ENCODE measurements around the gene SPCS3. TPM values are rescaled to one million over a fixed set of nuclear protein-coding genes. Genes with fewer than 3 reads are reported as not detected.

The SPCS3 gene
- 100 to 1,000 TPM; 117 to 164 (median 144) TPM for total RNA-seq
- polyA plus RNA-seq = 10 to 100 TPM; 20.6 to 35.8 (median 28.7) TPM
- long read RNA-seq, donor 1, full-length matches to known transcripts = 36 of 36 reads
- long read RNA-seq, donor 1, partial matches to known transcripts = 0 of 36 reads
- long read RNA-seq, donor 1, other reads (novel, unspliced or antisense) = 0 of 36 reads
- long read RNA-seq, donor 2, full-length matches to known transcripts = 25 of 61 reads
- long read RNA-seq, donor 2, partial matches to known transcripts = 36 of 61 reads
- long read RNA-seq, donor 2, other reads (novel, unspliced or antisense) = 0 of 61 reads

- Histone ChIP-seq H3K27ac (peak within 1 kb of the TSS; percentile 93 to 100 (median 98)), H3K4me1 (peaks cover 14 to 67% (median 51%) of the 10 kb centered on the region in 6 donors), H3K27me3 (replicated peaks in 1 of 7) (no peaks in the 10 kb centered on the region), H3K4me3 (peak within 1 kb of the TSS; percentile 72 to 99 (median 94)), H3K9me3 (no peaks in the 10 kb centered on the region), H3K36me3 (peaks cover 0 to 1% (median 0%) of the 10 kb centered on the region in 6 donors)
- WGBS, 5 donors = 0 to 1% (median 0%) methylated on average over 34 to 94 of the region's 94 CpGs
- peak; percentile 99 for DNase-seq
- peak; percentile 92 to 95 (median 95) for TF ChIP-seq POLR2AphosphoS5 (IDR thresholded peaks at IDR 0.05)
- peak in 2 of 3 donors; percentile 76 to 85 for TF ChIP-seq POLR2A (IDR thresholded peaks at IDR 0.05)
- TF ChIP-seq CTCF (IDR thresholded peaks at IDR 0.05 in 8 of 11, conservative IDR thresholded peaks at IDR 0.05 in 3 of 11) = no peak
- intact Hi-C loops (cut with DNase I; ENCODE audit: low total_unique reads) = loop anchor here (10.0 kb wide), 1 partner anchor 125 kb away; the partner anchor contains the start of gene SPATA4
Observed at GRCh38 chr4:176319704-176320339, at the start of gene SPCS3. Gene SPCS3 (plus strand): TSS chr4:176319966. CDS start chr4:176320077, 111 bp downstream.

GRCh38 chr4:176270669-176271068 lies 49.1 kb upstream of the SPCS3 start:
- TF ChIP-seq CTCF (IDR thresholded peaks at IDR 0.05 in 8 of 11, conservative IDR thresholded peaks at IDR 0.05 in 3 of 11) (no peak), POLR2A (IDR thresholded peaks at IDR 0.05) (no peak), POLR2AphosphoS5 (IDR thresholded peaks at IDR 0.05) (no peak)
- Histone ChIP-seq H3K36me3 (no peaks in the 10 kb centered on the region), H3K9me3 (no peaks in the 10 kb centered on the region), H3K4me1 (no peaks in the 10 kb centered on the region), H3K4me3 (no peak overlapping the region), H3K27me3 (replicated peaks in 1 of 7) (no peaks in the 10 kb centered on the region), H3K27ac (no peak overlapping the region)
- intact Hi-C loops (cut with DNase I; ENCODE audit: low total_unique reads) = no loop called here
- 70 to 77% (median 73%) methylated on average over 5 of the region's 5 CpGs for WGBS, 5 donors
- DNase-seq = no peak

- no peak for DNase-seq
- no peaks in the 10 kb centered on the region for H3K36me3 ChIP-seq
- H3K27ac ChIP-seq = no peak overlapping the region
- no peak overlapping the region for H3K4me3 ChIP-seq
- intact Hi-C loops (cut with DNase I; ENCODE audit: low total_unique reads) = no loop called here
- H3K27me3 ChIP-seq (replicated peaks in 1 of 7) = no peaks in the 10 kb centered on the region
- no peaks in the 10 kb centered on the region for H3K9me3 ChIP-seq
- 77 to 87% (median 82%) methylated on average over 3 of the region's 3 CpGs for WGBS, 5 donors
- TF ChIP-seq CTCF (IDR thresholded peaks at IDR 0.05 in 8 of 11, conservative IDR thresholded peaks at IDR 0.05 in 3 of 11) = no peak
- TF ChIP-seq POLR2AphosphoS5 (IDR thresholded peaks at IDR 0.05) = no peak
- TF ChIP-seq POLR2A (IDR thresholded peaks at IDR 0.05) = no peak
- no peaks in the 10 kb centered on the region for H3K4me1 ChIP-seq
Observed at GRCh38 chr4:176271749-176272148, 48.0 kb upstream of the SPCS3 start.

GRCh38 chr4:176272799-176273198 lies 47.0 kb upstream of the SPCS3 start:
- no peaks in the 10 kb centered on the region for H3K36me3 ChIP-seq
- no peaks in the 10 kb centered on the region for H3K4me1 ChIP-seq
- DNase-seq = no peak
- H3K9me3 ChIP-seq = no peaks in the 10 kb centered on the region
- no peak overlapping the region for H3K27ac ChIP-seq
- intact Hi-C loops (cut with DNase I; ENCODE audit: low total_unique reads) = no loop called here
- 47 to 70% (median 53%) methylated on average over 3 of the region's 3 CpGs for WGBS, 5 donors
- TF ChIP-seq POLR2AphosphoS5 (IDR thresholded peaks at IDR 0.05) = no peak
- no peak for TF ChIP-seq POLR2A (IDR thresholded peaks at IDR 0.05)
- TF ChIP-seq CTCF (IDR thresholded peaks at IDR 0.05 in 8 of 11, conservative IDR thresholded peaks at IDR 0.05 in 3 of 11) = no peak
- H3K4me3 ChIP-seq = no peak overlapping the region
- no peaks in the 10 kb centered on the region for H3K27me3 ChIP-seq (replicated peaks in 1 of 7)
